Lung (tissue), 12 donors: Measurements from ENCODE around the gene CTDSP1. TPM values are rescaled to one million over a fixed set of nuclear protein-coding genes. Genes with fewer than 3 reads are reported as not detected.

Source experiments
- ATAC-seq: fragments of 200-7000 bp; cut with Tn5 transposase; one replicate; pipeline ENCODE4 v1.9.1; 2020; ENCODE audit warnings: moderate number of reproducible peaks; ENCODE audit not compliant: insufficient read depth, low FRiP score
- DNase-seq, 3 donors: peaks; one replicate each; pipeline ENCODE4 v3.0.0-alpha.2; 2013 to 2017
- H3K27ac ChIP-seq, 2 donors: one replicate each; pipeline ENCODE4 v1.5.1; 2013; ENCODE audit warnings: mild to moderate bottlenecking in 2 of 2, moderate library complexity in 2 of 2, control low read depth in 1 of 2, inconsistent platforms in 1 of 2, low read depth in 1 of 2, low read length in 1 of 2
- H3K27me3 ChIP-seq, 3 donors: one replicate each; pipeline ENCODE4 v1.5.1; 2013; ENCODE audit warnings: low read length in 2 of 3; ENCODE audit not compliant: control insufficient read depth in 3 of 3, insufficient read depth in 3 of 3
- H3K36me3 ChIP-seq, 4 donors: one replicate each; pipeline ENCODE4 v1.5.1; 2013; ENCODE audit warnings: low read length in 4 of 4, mild to moderate bottlenecking in 1 of 4, moderate library complexity in 1 of 4; ENCODE audit not compliant: control insufficient read depth in 4 of 4, insufficient read depth in 4 of 4
- H3K4me1 ChIP-seq, 5 donors: one replicate each; pipeline ENCODE4 v1.5.1; 2013; ENCODE audit warnings: low read length in 5 of 5, mild to moderate bottlenecking in 2 of 5, moderate library complexity in 1 of 5; ENCODE audit not compliant: control insufficient read depth in 5 of 5, insufficient read depth in 5 of 5
- H3K4me3 ChIP-seq: one replicate; pipeline ENCODE4 v1.5.1; 2013; ENCODE audit warnings: mild to moderate bottlenecking, control low read depth, moderate library complexity
- H3K9ac ChIP-seq, 2 donors: one replicate each; pipeline ENCODE4 v1.5.1; 2013; ENCODE audit warnings: low read length in 2 of 2, control low read depth in 1 of 2; ENCODE audit not compliant: insufficient read depth in 1 of 2
- H3K9me3 ChIP-seq, 4 donors: one replicate each; pipeline ENCODE4 v1.5.1; 2013; ENCODE audit warnings: low read length in 3 of 4, mild to moderate bottlenecking in 1 of 4, moderate library complexity in 1 of 4; ENCODE audit not compliant: control insufficient read depth in 4 of 4, insufficient read depth in 3 of 4
- CTCF ChIP-seq: IDR thresholded peaks from 2 replicates; pipeline ENCODE4 v1.5.1; 2012; ENCODE audit warnings: mild to moderate bottlenecking; ENCODE audit errors: control extremely low read depth, extremely low read depth
- WGBS, 2 donors: extraction: QIAGEN DNeasy Blood & Tissue Kit; methylation state at CpG; one replicate each; pipeline ENCODE4 v1.1.7; 2013; 5-methylcytosine and 5-hydroxymethylcytosine counted together
- polyA plus RNA-seq, 2 donors: library from polyadenylated mRNA; stranded (reverse); fragments of 200-250 nt; gene quantifications; one replicate each; pipeline ENCODE4 v1.2.1, GENCODE V29; 2013
- total RNA-seq, 2 donors: library from RNA; depleted of rRNA in 1 of 2; stranded (reverse); fragments of >200 nt in 1 of 2; gene quantifications; one replicate each; pipeline ENCODE4 v1.2.1, GENCODE V29; 2014 to 2021
- donor health status: control.
- donor health status: control.
- donor health status: Bipolar disorder and iron deficiency.
- donor health status: healthy.
- donor health status: DM: yes; HTN: yes; CAD: no.

The CTDSP1 gene
- total and polyA plus RNA-seq, 4 donors: 113 to 183 (median 139) TPM

GRCh38 chr2:218422403-218423086, 22.9 kb downstream of the CTDSP1 start:
- no peak for TF ChIP-seq CTCF
- no peak for ATAC-seq
- Histone ChIP-seq H3K27ac (no peak overlapping the region), H3K9ac (no peak overlapping the region), H3K27me3 (no peaks in the 10 kb centered on the region), H3K36me3 (no peaks in the 10 kb centered on the region), H3K4me3 (no peak overlapping the region), H3K4me1 (peaks cover 0 to 3% (median 0%) of the 10 kb centered on the region in 5 donors), H3K9me3 (no peaks in the 10 kb centered on the region)
- no peak for DNase-seq
- WGBS, 2 donors: 84 to 89% methylated on average over 9 of the region's 9 CpGs

DNA sequence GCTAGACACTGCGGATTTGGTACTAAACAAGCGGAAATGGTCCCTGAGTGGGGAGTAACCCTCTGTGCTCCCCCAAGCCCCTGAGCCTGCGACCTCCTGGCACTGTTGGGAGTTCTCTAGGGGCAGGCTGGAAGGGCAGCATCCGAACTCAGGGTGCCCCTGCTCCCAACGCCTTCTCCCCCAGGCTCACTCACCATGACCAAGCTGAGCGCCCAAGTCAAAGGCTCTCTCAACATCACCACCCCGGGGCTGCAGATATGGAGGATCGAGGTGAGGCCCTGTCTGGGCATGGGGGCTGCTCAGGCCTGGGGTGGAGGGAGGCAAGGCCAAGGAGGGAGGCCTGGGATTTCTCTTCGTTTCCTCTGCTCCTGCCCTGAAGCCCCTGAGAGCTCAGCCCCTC, 23.9 kb downstream of the CTDSP1 start:
- Histone ChIP-seq H3K27ac (no peak overlapping the region), H3K36me3 (no peaks in the 10 kb centered on the region), H3K9ac (no peak overlapping the region), H3K4me3 (no peak overlapping the region), H3K9me3 (no peaks in the 10 kb centered on the region), H3K4me1 (peaks cover 0 to 3% (median 0%) of the 10 kb centered on the region in 5 donors), H3K27me3 (no peaks in the 10 kb centered on the region)
- DNase-seq (no peak), ATAC-seq (no peak)
- no peak for TF ChIP-seq CTCF
- WGBS, 2 donors: 88 to 94% methylated on average over 9 of the region's 9 CpGs

DNA sequence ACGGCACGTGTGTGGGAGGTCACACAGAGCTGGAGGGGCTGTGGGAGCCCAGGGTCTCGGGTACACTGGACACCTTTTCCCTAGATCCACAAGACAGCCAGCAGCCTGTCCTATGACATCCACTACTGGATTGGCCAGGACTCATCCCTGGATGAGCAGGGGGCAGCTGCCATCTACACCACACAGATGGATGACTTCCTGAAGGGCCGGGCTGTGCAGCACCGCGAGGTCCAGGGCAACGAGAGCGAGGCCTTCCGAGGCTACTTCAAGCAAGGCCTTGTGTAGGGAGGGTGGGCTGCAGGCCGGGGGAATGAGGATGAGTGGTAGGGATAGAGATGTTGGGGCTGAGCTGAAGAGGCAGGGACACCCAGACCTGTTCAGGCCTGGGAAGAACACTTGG, 25.9 kb downstream of the CTDSP1 start:
- no peaks in the 10 kb centered on the region for H3K4me1 ChIP-seq
- no peak for ATAC-seq
- TF ChIP-seq CTCF: no peak

DNA sequence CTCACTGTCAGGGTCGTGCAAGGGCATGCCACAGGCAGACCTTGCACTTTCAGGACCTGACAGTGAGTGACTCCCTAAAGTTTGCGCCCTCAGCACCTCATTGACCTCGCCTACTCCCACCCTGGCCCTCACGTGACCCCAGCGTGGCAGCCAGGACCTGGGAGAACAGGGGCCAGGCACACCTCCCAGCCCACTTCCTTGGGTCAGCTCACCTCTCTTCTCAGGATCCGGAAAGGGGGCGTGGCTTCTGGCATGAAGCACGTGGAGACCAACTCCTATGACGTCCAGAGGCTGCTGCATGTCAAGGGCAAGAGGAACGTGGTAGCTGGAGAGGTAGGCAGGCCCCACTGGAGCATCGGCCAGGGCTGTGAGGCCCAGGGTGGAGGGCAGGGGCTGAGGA, 28.1 kb downstream of the CTDSP1 start:
- no peaks in the 10 kb centered on the region for H3K9me3 ChIP-seq
- ATAC-seq: no peak
- H3K27me3 ChIP-seq: no peaks in the 10 kb centered on the region
- no peaks in the 10 kb centered on the region for H3K36me3 ChIP-seq
- DNase-seq: no peak
- H3K4me1 ChIP-seq: no peaks in the 10 kb centered on the region
- H3K9ac ChIP-seq: no peak overlapping the region
- H3K4me3 ChIP-seq: no peak overlapping the region
- 73 to 85% methylated on average over 11 of the region's 11 CpGs for WGBS, 2 donors
- no peak for TF ChIP-seq CTCF
- no peak overlapping the region for H3K27ac ChIP-seq

More for the DNA sequence above, 25.9 kb downstream of the CTDSP1 start:
- Histone ChIP-seq H3K4me3 (no peak overlapping the region), H3K9me3 (no peaks in the 10 kb centered on the region), H3K36me3 (no peaks in the 10 kb centered on the region), H3K27me3 (no peaks in the 10 kb centered on the region), H3K27ac (no peak overlapping the region), H3K9ac (no peak overlapping the region)
- no peak for DNase-seq
- 79 to 91% methylated on average over 10 of the region's 10 CpGs for WGBS, 2 donors
